OCI-LY1 (cell line): ENCODE measurements around the gene MAP7.

ENCODE experiments used
- H2AFZ ChIP-seq: fragments of 200-600 bp; sonication (generic), shearing (Covaris generic); 2 replicates; pipeline ENCODE4 v1.6.0; 2014; ENCODE audit warnings: antibody characterized with exemption, mild to moderate bottlenecking, low read length
- H3F3A ChIP-seq: fragments of 200-600 bp; sonication (generic), shearing (Covaris generic); 2 replicates; pipeline ENCODE4 v1.6.0; 2014; ENCODE audit warnings: mild to moderate bottlenecking, antibody characterized with exemption, low read length, moderate library complexity; ENCODE audit not compliant: insufficient read depth
- H3K27ac ChIP-seq: fragments of 200-600 bp; sonication (generic); 2 replicates; pipeline ENCODE4 v1.5.1; 2014; ENCODE audit warnings: low read length, mixed run types, mild to moderate bottlenecking, low read depth; ENCODE audit not compliant: poor library complexity, severe bottlenecking
- H3K27me3 ChIP-seq: fragments of 200-600 bp; sonication (generic); 2 replicates; pipeline ENCODE4 v1.6.0; 2014; ENCODE audit warnings: antibody characterized with exemption, mild to moderate bottlenecking, low read length, moderate library complexity; ENCODE audit not compliant: insufficient read depth
- H3K36me3 ChIP-seq: fragments of 200-600 bp; sonication (generic); 2 replicates; pipeline ENCODE4 v1.6.1; 2014; ENCODE audit warnings: mild to moderate bottlenecking, antibody characterized with exemption, low read length, moderate library complexity, mixed read lengths; ENCODE audit not compliant: insufficient read depth
- H3K4me1 ChIP-seq: fragments of 200-600 bp; sonication (generic); 2 replicates; pipeline ENCODE4 v1.5.1; 2014; ENCODE audit warnings: mild to moderate bottlenecking, low read length, moderate library complexity; ENCODE audit not compliant: insufficient read depth, severe bottlenecking
- H3K4me2 ChIP-seq: fragments of 200-600 bp; sonication (generic), shearing (Covaris generic); 2 replicates; pipeline ENCODE4 v1.6.1; 2014; ENCODE audit warnings: low read length
- H3K4me3 ChIP-seq: fragments of 200-600 bp; sonication (generic); 2 replicates; pipeline ENCODE4 v1.5.1; 2014; ENCODE audit warnings: low read length, low read depth, mild to moderate bottlenecking, mixed read lengths; ENCODE audit not compliant: poor library complexity, severe bottlenecking
- H3K79me2 ChIP-seq: fragments of 200-600 bp; shearing (Covaris generic); 2 replicates; pipeline ENCODE4 v1.6.1; 2016; ENCODE audit warnings: mixed run types, low read length, mixed read lengths; ENCODE audit not compliant: insufficient read depth
- H3K9ac ChIP-seq: fragments of 200-600 bp; sonication (generic), shearing (Covaris generic); 2 replicates; pipeline ENCODE4 v1.6.1; 2014; ENCODE audit warnings: mild to moderate bottlenecking, low read length, mixed read lengths
- H3K9me2 ChIP-seq: fragments of 200-600 bp; sonication (generic), shearing (Covaris generic); 2 replicates; pipeline ENCODE4 v1.6.1; 2014; ENCODE audit warnings: low read depth, mild to moderate bottlenecking, low read length, mixed read lengths
- H3K9me3 ChIP-seq: fragments of 200-600 bp; shearing (Covaris generic); 2 replicates; pipeline ENCODE4 v1.6.1; 2014; ENCODE audit warnings: low read length, mixed read lengths
- H4K20me1 ChIP-seq: fragments of 200-600 bp; sonication (generic), shearing (Covaris generic); 2 replicates; pipeline ENCODE4 v1.6.0; 2016; ENCODE audit warnings: mild to moderate bottlenecking, low read length; ENCODE audit not compliant: insufficient read depth
- EZH2 ChIP-seq: fragments of 200-600 bp; sonication (generic), shearing (Covaris generic); IDR thresholded peaks from 2 replicates; pipeline ENCODE4 v1.8.0; 2017; ENCODE audit warnings: borderline replicate concordance, mixed run types, mild to moderate bottlenecking, antibody characterized with exemption, low read length, moderate library complexity, mixed read lengths
- TF ChIP-seq, protein P1 (sequence below): fragments of 200-600 bp; sonication (generic), shearing (Covaris generic); IDR thresholded peaks from 2 replicates; pipeline ENCODE4 v1.5.1; 2017; ENCODE audit warnings: mild to moderate bottlenecking, antibody characterized with exemption, low read length, moderate library complexity, mixed read lengths

MAP7 gene

DNA sequence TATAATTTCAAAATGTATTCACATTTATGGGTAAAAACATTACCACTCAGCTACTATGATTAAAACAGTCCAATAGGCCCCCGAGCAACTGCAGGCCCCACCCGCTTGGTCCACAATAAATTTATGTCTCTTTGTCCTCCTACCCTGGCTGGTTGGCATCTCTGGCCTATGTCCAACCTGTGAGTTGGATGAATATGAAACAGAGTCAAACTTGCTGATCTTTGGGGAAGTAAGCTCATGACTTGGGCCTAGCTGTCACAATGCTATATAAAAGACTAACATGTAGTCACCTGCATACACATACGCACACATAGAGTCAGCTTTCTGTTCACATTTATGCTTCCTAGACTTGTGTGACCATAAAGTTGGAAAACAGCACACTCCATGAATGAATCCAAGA lies 20.5 kb downstream of the MAP7 start:
- no peaks in the 10 kb centered on the region for H3K79me2 ChIP-seq
- TF ChIP-seq, protein P1, sequence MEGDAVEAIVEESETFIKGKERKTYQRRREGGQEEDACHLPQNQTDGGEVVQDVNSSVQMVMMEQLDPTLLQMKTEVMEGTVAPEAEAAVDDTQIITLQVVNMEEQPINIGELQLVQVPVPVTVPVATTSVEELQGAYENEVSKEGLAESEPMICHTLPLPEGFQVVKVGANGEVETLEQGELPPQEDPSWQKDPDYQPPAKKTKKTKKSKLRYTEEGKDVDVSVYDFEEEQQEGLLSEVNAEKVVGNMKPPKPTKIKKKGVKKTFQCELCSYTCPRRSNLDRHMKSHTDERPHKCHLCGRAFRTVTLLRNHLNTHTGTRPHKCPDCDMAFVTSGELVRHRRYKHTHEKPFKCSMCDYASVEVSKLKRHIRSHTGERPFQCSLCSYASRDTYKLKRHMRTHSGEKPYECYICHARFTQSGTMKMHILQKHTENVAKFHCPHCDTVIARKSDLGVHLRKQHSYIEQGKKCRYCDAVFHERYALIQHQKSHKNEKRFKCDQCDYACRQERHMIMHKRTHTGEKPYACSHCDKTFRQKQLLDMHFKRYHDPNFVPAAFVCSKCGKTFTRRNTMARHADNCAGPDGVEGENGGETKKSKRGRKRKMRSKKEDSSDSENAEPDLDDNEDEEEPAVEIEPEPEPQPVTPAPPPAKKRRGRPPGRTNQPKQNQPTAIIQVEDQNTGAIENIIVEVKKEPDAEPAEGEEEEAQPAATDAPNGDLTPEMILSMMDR: no peak
- no peak for TF ChIP-seq EZH2
- H3K27ac ChIP-seq: no peak overlapping the region
- H3K4me3 ChIP-seq: no peak overlapping the region
- no peaks in the 10 kb centered on the region for H3K9me2 ChIP-seq
- no peak overlapping the region for H3K4me2 ChIP-seq
- no peaks in the 10 kb centered on the region for H3F3A ChIP-seq
- H3K4me1 ChIP-seq: no peaks in the 10 kb centered on the region
- H3K9me3 ChIP-seq: no peaks in the 10 kb centered on the region
- H3K27me3 ChIP-seq: no peaks in the 10 kb centered on the region
- no peaks in the 10 kb centered on the region for H4K20me1 ChIP-seq
- H2AFZ ChIP-seq: no peak overlapping the region
- H3K36me3 ChIP-seq: no peaks in the 10 kb centered on the region
- H3K9ac ChIP-seq: no peak overlapping the region

DNA sequence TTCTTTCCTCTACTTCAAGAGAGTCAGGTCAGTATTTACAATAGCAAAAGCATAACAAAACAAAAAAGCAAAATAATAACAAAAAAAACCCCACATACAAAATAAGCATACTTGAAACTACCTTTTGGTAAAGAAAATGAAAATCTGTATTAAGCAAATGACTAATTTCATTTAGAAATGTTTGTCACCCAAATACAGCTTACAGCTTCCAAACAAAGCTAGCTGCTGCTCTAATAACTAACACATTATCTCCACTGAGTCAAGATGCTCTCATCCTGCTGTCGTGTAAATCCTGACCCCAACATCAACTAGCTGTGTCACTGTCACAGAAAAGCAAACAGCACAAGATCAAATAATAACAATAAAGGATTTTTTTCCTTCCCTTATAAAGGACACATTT lies 21.7 kb downstream of the MAP7 start:
- Histone ChIP-seq H2AFZ (no peak overlapping the region), H3K4me1 (no peaks in the 10 kb centered on the region), H3K79me2 (no peaks in the 10 kb centered on the region), H3K9me3 (no peaks in the 10 kb centered on the region), H3K9me2 (no peaks in the 10 kb centered on the region), H3K4me2 (no peak overlapping the region), H3F3A (no peaks in the 10 kb centered on the region), H3K9ac (no peak overlapping the region), H3K27ac (no peak overlapping the region), H3K4me3 (no peak overlapping the region), H4K20me1 (no peaks in the 10 kb centered on the region), H3K27me3 (no peaks in the 10 kb centered on the region), H3K36me3 (no peaks in the 10 kb centered on the region)
- TF ChIP-seq EZH2: no peak
- TF ChIP-seq, protein P1: no peak

DNA sequence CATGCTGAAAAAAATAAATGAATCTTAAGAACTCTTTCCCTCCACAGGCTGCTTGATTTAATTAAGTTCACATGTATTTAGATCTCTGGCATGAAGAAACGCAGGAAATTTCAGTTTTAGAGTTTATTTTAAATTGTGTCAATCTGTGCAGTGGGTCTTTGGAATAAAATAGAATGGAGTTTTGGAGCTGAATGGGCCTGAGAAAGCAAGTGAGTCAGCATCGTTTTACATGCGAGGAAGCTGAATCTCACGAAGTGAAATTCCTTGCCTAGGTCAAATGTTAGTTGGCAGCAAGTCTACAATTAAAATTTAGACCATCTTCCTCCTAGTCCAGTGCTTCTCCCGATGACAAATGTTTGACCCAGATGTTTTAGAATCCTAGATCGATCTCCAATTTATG lies 22.4 kb downstream of the MAP7 start:
- Histone ChIP-seq H3K9me2 (no peaks in the 10 kb centered on the region), H4K20me1 (no peaks in the 10 kb centered on the region), H2AFZ (no peak overlapping the region), H3K27ac (no peak overlapping the region), H3K4me1 (no peaks in the 10 kb centered on the region), H3K36me3 (no peaks in the 10 kb centered on the region), H3K4me2 (no peak overlapping the region), H3K9ac (no peak overlapping the region), H3K27me3 (no peaks in the 10 kb centered on the region), H3K79me2 (no peaks in the 10 kb centered on the region), H3F3A (no peaks in the 10 kb centered on the region), H3K9me3 (no peaks in the 10 kb centered on the region), H3K4me3 (no peak overlapping the region)
- TF ChIP-seq, protein P1: no peak
- no peak for TF ChIP-seq EZH2
